Body of pancreas (tissue), 4 donors: ENCODE data around the gene ARSG. TPM values are rescaled to one million over a fixed set of nuclear protein-coding genes. Genes with fewer than 3 reads are reported as not detected.

Experiments
- ATAC-seq: fragments of 150-250 bp; one replicate; pipeline ENCODE4 v1.9.1; 2016
- DNase-seq, 4 donors: peaks; one replicate each; pipeline ENCODE4 v3.0.0-alpha.2; 2019
- H3K27ac ChIP-seq, 4 donors: fragments of 200-600 bp; sonication (generic); 1 replicate in 3 of 4; 2 replicates in 1 of 4; pipeline versions ENCODE4 v1.5.1 to v1.6.1; 2016 to 2019; ENCODE audit warnings: mild to moderate bottlenecking in 1 of 4, mixed read lengths in 1 of 4, moderate library complexity in 1 of 4
- H3K27me3 ChIP-seq, 2 donors: fragments of 200-600 bp; sonication (generic); one replicate each; pipeline ENCODE4 v1.6.0; 2016; ENCODE audit warnings: mild to moderate bottlenecking in 1 of 2
- H3K36me3 ChIP-seq, 2 donors: fragments of 200-600 bp; sonication (generic); replicated peaks in 1 of 2; 2 replicates each; pipeline ENCODE4 v1.5.1; 2016; ENCODE audit warnings: low read depth in 2 of 2; ENCODE audit not compliant: insufficient read depth in 1 of 2
- H3K4me1 ChIP-seq: fragments of 200-600 bp; sonication (generic); one replicate; pipeline ENCODE4 v1.6.0; 2016
- H3K4me3 ChIP-seq, 2 donors: fragments of 200-600 bp; sonication (generic); 1 replicate in 1 of 2; 2 replicates in 1 of 2; pipeline ENCODE4 v1.5.1; 2016 to 2019
- H3K9me3 ChIP-seq, 3 donors: fragments of 200-600 bp; sonication (generic); 1 replicate in 2 of 3; 2 replicates in 1 of 3; pipeline ENCODE4 v1.5.1; 2016
- POLR2A ChIP-seq, 3 donors: fragments of 450-650 bp; IDR thresholded peaks; one replicate each; pipeline ENCODE4 v1.6.1; 2016; ENCODE audit warnings: antibody characterized with exemption in 3 of 3, mild to moderate bottlenecking in 2 of 3
- WGBS, 2 donors: methylation state at CpG; one replicate each; pipeline ENCODE4 v1.1.5; 2017; 5-methylcytosine and 5-hydroxymethylcytosine counted together
- intact Hi-C: fragments of 100-400 bp; cut with DNase I; formaldehyde crosslinking; loops from one replicate; pipeline ENCODE4 v1.15.1; 2023
- total RNA-seq, 2 donors: library from RNA; depleted of rRNA; stranded (reverse); fragments of >200 nt; gene quantifications; one replicate each; pipeline ENCODE4 v1.1.0, GENCODE V29; 2016
- TF ChIP-seq, protein P1 (sequence below), 7 experiments: fragments of 450-650 bp in 4 of 7; fragments of 200-600 bp in 3 of 7; sonication (generic) in 3 of 7; IDR thresholded peaks; one replicate each; pipeline ENCODE4 v1.5.1; 2016 to 2019; ENCODE audit warnings: antibody characterized with exemption in 7 of 7

The ARSG gene
- total RNA-seq, 2 donors from 2014 or later = 0.52 to 1.6 TPM

DNA sequence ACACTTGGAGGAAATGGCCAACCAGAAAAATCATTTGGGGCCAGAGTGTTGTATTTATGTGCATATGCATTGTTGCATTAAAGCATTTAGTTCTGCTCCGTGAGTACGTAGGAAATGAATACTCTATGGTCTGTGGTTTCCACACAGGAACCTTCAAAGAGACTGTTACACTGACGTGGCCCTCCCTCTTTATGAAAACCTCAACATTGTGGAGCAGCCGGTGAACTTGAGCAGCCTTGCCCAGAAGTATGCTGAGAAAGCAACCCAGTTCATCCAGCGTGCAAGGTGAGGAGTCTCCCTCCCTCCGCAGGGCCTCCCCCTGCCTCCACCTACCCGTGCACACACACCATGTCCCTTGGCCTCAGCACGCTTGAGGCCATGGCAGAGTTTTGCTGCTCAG, 65.2 kb downstream of the ARSG start:
- H3K4me3 ChIP-seq = no peak overlapping the region
- no peaks in the 10 kb centered on the region for H3K9me3 ChIP-seq
- WGBS, 2 donors = 71 to 77% methylated on average over 4 to 8 of the region's 8 CpGs
- H3K36me3 ChIP-seq = no peaks in the 10 kb centered on the region
- intact Hi-C loops = no loop called here
- H3K27me3 ChIP-seq = no peaks in the 10 kb centered on the region
- no peaks in the 10 kb centered on the region for H3K4me1 ChIP-seq
- no peak overlapping the region for H3K27ac ChIP-seq
- no peak for ATAC-seq
- TF ChIP-seq, protein P1, sequence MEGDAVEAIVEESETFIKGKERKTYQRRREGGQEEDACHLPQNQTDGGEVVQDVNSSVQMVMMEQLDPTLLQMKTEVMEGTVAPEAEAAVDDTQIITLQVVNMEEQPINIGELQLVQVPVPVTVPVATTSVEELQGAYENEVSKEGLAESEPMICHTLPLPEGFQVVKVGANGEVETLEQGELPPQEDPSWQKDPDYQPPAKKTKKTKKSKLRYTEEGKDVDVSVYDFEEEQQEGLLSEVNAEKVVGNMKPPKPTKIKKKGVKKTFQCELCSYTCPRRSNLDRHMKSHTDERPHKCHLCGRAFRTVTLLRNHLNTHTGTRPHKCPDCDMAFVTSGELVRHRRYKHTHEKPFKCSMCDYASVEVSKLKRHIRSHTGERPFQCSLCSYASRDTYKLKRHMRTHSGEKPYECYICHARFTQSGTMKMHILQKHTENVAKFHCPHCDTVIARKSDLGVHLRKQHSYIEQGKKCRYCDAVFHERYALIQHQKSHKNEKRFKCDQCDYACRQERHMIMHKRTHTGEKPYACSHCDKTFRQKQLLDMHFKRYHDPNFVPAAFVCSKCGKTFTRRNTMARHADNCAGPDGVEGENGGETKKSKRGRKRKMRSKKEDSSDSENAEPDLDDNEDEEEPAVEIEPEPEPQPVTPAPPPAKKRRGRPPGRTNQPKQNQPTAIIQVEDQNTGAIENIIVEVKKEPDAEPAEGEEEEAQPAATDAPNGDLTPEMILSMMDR (IDR thresholded peaks at IDR 0.05) = no peak
- TF ChIP-seq POLR2A (IDR thresholded peaks at IDR 0.05) = no peak
- DNase-seq = peak in 1 of 4 donors; percentile 38

DNA sequence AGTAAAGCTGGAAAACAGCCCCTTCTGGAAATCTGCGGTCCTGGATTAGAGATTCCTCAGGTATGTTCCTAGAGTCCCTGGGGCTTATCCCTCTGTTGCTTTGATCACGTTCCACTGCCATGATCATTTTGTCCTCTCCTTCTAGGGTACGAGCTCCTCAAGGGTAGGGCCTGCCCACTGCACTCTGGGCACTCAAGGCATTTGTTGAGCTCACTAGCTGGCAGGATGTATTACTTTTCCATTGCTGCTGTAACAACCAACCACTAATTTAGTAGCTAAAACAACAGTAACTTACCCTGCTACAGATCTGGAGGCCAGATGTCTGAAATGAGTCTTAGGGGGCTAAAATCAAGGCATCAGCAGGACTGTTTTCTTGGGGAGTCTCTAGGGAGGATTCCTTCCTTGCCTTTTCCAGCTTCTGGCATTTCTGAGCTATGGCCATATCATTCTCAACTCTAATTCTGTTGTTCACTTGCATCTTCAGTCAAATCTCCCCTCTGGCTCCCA, 65.7 kb downstream of the ARSG start:
- Histone ChIP-seq H3K27ac (no peak overlapping the region), H3K9me3 (no peaks in the 10 kb centered on the region), H3K4me3 (no peak overlapping the region), H3K27me3 (no peaks in the 10 kb centered on the region), H3K4me1 (no peaks in the 10 kb centered on the region), H3K36me3 (no peaks in the 10 kb centered on the region)
- TF ChIP-seq, protein P1 (IDR thresholded peaks at IDR 0.05) = no peak
- TF ChIP-seq POLR2A (IDR thresholded peaks at IDR 0.05) = no peak
- ATAC-seq = no peak
- intact Hi-C loops = no loop called here
- WGBS, 2 donors = 78 to 91% methylated on average over 3 of the region's 3 CpGs
- no peak for DNase-seq

DNA sequence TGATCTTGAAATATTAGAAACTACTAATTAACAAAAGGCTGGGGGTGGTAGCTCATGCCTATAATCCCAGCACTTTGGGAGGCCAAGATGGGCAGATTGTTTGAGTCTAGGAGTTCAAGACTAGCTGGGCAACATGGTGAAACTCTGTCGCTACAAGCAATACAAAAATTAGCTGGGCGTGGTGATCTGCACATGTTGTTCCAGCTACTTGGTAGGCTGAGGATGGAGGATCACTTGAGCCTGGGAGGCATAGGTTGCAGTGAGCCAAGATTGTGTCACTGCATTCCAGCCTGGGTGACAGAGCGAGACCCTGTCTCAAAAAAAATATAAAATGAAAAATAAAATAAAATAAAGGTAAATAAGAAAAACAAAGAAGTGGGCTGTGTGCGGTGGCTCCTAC, 66.6 kb downstream of the ARSG start:
- intact Hi-C loops = no loop called here
- no peak for ATAC-seq
- H3K4me1 ChIP-seq = no peaks in the 10 kb centered on the region
- 84 to 86% methylated on average over 4 of the region's 4 CpGs for WGBS, 2 donors
- no peak overlapping the region for H3K27ac ChIP-seq
- no peaks in the 10 kb centered on the region for H3K36me3 ChIP-seq
- no peak overlapping the region for H3K4me3 ChIP-seq
- TF ChIP-seq, protein P1 (IDR thresholded peaks at IDR 0.05) = no peak
- no peak for TF ChIP-seq POLR2A (IDR thresholded peaks at IDR 0.05)
- H3K27me3 ChIP-seq = no peaks in the 10 kb centered on the region
- no peak for DNase-seq
- no peaks in the 10 kb centered on the region for H3K9me3 ChIP-seq

DNA sequence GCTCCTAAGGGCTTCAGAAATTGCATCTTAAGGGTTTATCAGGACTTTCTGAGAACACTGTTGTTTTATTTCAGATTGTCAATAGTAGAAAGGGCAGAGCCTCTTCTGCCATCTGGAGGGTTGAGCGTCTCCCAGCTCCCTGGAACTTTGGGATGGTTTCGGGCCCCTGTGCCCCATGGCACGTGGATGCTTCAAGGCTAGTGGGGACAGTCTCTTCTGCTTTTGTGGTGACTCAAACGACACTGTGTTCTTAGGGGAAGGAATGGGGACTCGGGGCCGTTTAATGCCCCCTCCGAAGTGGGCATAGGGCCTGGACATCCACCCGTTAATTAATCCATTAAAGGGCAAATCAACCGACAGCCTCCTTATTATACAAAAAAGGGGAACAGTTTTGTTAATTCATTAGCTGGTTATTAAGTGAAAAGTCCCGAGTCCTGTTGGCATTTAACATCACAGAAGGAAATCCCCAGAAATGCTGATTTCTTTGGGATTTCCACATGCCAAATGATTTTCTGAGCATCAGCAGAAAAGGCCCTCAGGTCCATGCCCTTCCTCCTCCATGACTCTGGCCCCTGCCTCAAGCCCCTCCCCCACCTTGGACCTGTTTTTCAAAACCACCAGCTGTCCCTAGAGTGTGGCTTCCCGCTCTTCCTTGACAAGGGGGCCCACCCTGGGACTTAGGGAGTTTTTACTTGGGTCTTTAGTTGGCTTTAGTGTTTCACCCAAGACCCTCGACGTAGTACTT, 68.7 kb downstream of the ARSG start:
- Histone ChIP-seq H3K36me3 (no peaks in the 10 kb centered on the region), H3K27me3 (no peaks in the 10 kb centered on the region), H3K4me1 (no peaks in the 10 kb centered on the region), H3K4me3 (no peak overlapping the region), H3K9me3 (no peaks in the 10 kb centered on the region), H3K27ac (no peak overlapping the region)
- ATAC-seq (no peak), DNase-seq (no peak)
- TF ChIP-seq POLR2A (IDR thresholded peaks at IDR 0.05) = no peak
- TF ChIP-seq, protein P1 (IDR thresholded peaks at IDR 0.05) = no peak
- 76 to 84% methylated on average over 10 to 13 of the region's 13 CpGs for WGBS, 2 donors
- intact Hi-C loops = no loop called here

DNA sequence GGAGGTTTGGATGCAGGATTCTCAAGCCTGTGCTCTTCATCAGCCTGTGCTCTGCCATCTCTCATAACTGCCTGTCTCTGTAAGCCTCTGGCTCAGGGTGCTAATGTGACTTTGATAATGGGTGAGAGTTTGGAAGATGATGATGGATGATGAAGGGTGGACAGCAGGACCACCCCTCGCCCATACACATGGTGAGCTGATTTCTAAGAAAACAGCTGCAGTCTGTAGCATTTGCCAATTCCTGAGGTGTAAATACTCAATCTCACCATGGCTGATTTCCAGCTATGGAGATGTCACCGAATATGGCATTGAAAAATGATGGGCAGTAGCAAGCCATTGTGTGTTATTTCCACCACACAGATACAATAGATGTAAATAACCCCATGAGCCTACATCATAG, 74.2 kb downstream of the ARSG start:
- ATAC-seq (no peak), DNase-seq (no peak)
- H3K4me3 ChIP-seq = no peak overlapping the region
- H3K27ac ChIP-seq = no peak overlapping the region
- H3K4me1 ChIP-seq = no peaks in the 10 kb centered on the region
- H3K27me3 ChIP-seq = no peaks in the 10 kb centered on the region
- no peaks in the 10 kb centered on the region for H3K9me3 ChIP-seq
- no peak for TF ChIP-seq POLR2A (IDR thresholded peaks at IDR 0.05)
- TF ChIP-seq, protein P1 (IDR thresholded peaks at IDR 0.05) = no peak
- 79 to 80% methylated on average over 2 of the region's 2 CpGs for WGBS, 2 donors
- intact Hi-C loops = no loop called here
- H3K36me3 ChIP-seq = no peaks in the 10 kb centered on the region
